ENCODE results near the gene MYH10. TPM values are rescaled to one million over a fixed set of nuclear protein-coding genes. Genes with fewer than 3 reads are reported as not detected.

The MYH10 gene
- total RNA-seq, 1 experiment from 2014 or later, result 251 TPM

DNA sequence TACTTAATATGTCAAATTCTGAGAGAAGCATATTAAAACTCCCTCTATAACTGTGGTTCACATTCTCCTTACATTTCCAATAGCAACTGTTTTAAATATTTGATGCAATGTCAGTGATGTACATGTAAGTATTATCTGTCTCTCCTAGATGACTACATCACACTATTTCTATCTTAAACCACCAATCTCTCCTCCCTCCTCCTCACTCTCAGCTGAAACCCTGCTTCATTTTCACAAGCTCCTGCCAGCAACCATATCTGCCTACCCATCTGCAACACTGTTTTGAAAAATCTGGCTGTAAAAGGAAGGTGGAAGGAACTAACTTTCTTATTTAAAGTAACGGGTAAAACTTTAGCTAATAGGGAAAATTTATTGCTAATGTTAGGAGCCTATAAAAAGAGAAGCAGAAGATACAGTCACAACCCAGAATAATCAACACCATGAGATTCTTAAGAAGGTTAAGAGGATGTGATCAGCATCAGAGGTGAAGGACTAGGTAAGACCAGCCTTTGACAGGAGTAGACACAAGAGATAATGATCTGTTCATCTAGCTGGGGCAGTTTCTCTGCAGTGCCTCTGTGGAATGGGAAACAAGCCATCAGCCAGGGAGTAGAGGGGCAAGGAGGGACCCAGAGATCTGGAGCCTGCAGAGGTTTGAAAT is 31.0 kb downstream of the MYH10 start:
- Histone ChIP-seq H2BK20ac (ENCODE audit: low read depth, low read length, poor library complexity, severe bottlenecking) (no peak overlapping the region), H2BK5ac (ENCODE audit: insufficient read length, low read length) (no peak overlapping the region), H2BK12ac (ENCODE audit: insufficient read length, low read depth, low read length) (no peak overlapping the region), H4K20me1 (ENCODE audit: control insufficient read depth, insufficient read depth, insufficient read length) (no peaks in the 10 kb centered on the region), H3K23me2 (ENCODE audit: insufficient read length, low read depth, low read length, poor library complexity, severe bottlenecking) (no peaks in the 10 kb centered on the region), H3K27ac (ENCODE audit: insufficient read length, low read depth, low read length) (no peak overlapping the region), H3K4ac (ENCODE audit: low read depth, low read length) (no peak overlapping the region), H3T11ph (ENCODE audit: low read length) (no peak overlapping the region), H3K56ac (ENCODE audit: insufficient read length, low read depth, low read length) (no peak overlapping the region), H3K9ac (ENCODE audit: extremely low read depth, insufficient read length, low read length) (no peak overlapping the region), H3K14ac (ENCODE audit: insufficient read depth, low read length) (no peak overlapping the region), H4K91ac (ENCODE audit: insufficient read length, low read depth, low read length) (no peak overlapping the region), H3K27me3 (ENCODE audit: insufficient read depth, low read length) (no peaks in the 10 kb centered on the region), H3K18ac (ENCODE audit: insufficient read length, low read depth, low read length) (no peak overlapping the region), H3K9me3 (ENCODE audit: control insufficient read depth, low read depth, low read length) (no peaks in the 10 kb centered on the region), H3K23ac (ENCODE audit: insufficient read length, low read depth, low read length) (no peak overlapping the region), H3K79me1 (ENCODE audit: insufficient read depth, low read depth, low read length, poor library complexity, severe bottlenecking) (peaks cover 3% of the 10 kb centered on the region), H2BK120ac (ENCODE audit: low read depth, low read length, poor library complexity, severe bottlenecking) (no peak overlapping the region), H2AFZ (ENCODE audit: low read length) (no peak overlapping the region), H3K4me1 (ENCODE audit: insufficient read depth, low read length) (no peaks in the 10 kb centered on the region; the same call in 1 of the 2 replicates), H3K4me2 (ENCODE audit: insufficient read depth, insufficient read length, low read length) (no peak overlapping the region), H2AK5ac (ENCODE audit: insufficient read length, low read length) (no peak overlapping the region), H4K5ac (ENCODE audit: insufficient read length, low read depth, low read length) (no peak overlapping the region), H2BK15ac (ENCODE audit: low read depth, low read length) (no peak overlapping the region), H4K8ac (replicated peaks; ENCODE audit: insufficient read length, low read depth, low read length) (no peak overlapping the region), H3K79me2 (ENCODE audit: insufficient read depth, low read length) (peaks cover 5% of the 10 kb centered on the region; the same call in 1 of the 2 replicates)
- TF ChIP-seq, protein P1, sequence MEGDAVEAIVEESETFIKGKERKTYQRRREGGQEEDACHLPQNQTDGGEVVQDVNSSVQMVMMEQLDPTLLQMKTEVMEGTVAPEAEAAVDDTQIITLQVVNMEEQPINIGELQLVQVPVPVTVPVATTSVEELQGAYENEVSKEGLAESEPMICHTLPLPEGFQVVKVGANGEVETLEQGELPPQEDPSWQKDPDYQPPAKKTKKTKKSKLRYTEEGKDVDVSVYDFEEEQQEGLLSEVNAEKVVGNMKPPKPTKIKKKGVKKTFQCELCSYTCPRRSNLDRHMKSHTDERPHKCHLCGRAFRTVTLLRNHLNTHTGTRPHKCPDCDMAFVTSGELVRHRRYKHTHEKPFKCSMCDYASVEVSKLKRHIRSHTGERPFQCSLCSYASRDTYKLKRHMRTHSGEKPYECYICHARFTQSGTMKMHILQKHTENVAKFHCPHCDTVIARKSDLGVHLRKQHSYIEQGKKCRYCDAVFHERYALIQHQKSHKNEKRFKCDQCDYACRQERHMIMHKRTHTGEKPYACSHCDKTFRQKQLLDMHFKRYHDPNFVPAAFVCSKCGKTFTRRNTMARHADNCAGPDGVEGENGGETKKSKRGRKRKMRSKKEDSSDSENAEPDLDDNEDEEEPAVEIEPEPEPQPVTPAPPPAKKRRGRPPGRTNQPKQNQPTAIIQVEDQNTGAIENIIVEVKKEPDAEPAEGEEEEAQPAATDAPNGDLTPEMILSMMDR (conservative IDR thresholded peaks at IDR 0.05), result no peak
- no peaks in the 10 kb centered on the region for H3K27me3 Mint-ChIP-seq (ENCODE audit: low read depth)
- no peak overlapping the region for H3K4me3 Mint-ChIP-seq
- DNase-seq, result no peak
- H3K27ac Mint-ChIP-seq, result no peak overlapping the region
- no peaks in the 10 kb centered on the region for H3K9me3 Mint-ChIP-seq
- peaks cover 8 to 14% of the 10 kb centered on the region in 2 experiments; a peak in 3 of 4 replicates for H3K4me1 Mint-ChIP-seq
- WGBS (ENCODE audit: extremely low coverage, insufficient read length, low lambda C conversion rate), result no CpG with 5 or more reads among the region's 1 CpG
- H3K36me3 Mint-ChIP-seq (ENCODE audit: insufficient read depth in 1 of 3, low read depth in 3 of 3), result peaks cover 4 to 35% (median 29%) of the 10 kb centered on the region in 3 experiments; a peak in 6 of 7 replicates
